ENCODE data around the gene WFIKKN1. TPM values are rescaled to one million over a fixed set of nuclear protein-coding genes. Genes with fewer than 3 reads are reported as not detected.

The WFIKKN1 gene
- total RNA-seq, 1 experiment from 2014 or later, result 12.3 TPM

DNA sequence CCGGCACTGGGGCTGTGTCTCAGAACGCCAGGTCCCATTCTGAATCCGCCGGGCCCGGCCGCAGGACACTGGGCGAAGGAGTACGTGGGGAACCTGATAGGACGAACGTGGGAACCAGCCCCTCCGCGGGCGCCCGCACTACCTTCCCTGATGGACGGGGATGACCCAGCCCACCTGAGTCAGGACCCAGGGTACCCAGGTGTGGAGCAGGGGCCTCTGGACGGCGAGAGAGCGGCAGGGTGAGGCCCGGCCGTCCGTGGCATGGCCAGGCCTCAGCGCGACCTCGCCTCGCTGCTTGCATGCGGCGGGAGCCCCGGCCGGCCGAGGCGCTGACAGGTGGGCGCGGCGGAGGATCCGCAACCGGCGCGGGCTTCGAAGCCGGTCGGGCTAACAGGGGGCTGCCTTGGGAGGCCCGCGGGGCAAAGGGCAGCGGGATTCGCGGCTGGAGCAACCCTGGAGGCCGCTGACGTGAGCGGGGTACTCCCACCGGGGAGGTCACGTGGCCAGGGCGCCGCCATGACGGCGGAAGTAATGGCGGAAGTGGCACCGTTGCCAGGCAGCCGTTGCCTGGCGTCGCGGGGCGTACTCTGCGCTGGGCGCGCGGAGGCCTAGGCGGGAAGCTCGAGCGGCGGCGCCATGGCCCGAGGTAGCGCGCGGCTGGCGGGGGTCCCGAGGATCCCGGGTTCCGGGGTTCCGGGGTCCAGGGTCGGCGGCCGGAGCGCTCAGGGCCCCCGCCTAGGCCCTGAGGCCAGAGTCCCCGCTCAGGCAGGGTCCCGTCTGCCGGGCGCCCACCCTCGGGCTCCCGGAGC, 18.2 kb downstream of the WFIKKN1 start, which contains the start of gene WDR90 (continued):
- TF ChIP-seq, protein P1, sequence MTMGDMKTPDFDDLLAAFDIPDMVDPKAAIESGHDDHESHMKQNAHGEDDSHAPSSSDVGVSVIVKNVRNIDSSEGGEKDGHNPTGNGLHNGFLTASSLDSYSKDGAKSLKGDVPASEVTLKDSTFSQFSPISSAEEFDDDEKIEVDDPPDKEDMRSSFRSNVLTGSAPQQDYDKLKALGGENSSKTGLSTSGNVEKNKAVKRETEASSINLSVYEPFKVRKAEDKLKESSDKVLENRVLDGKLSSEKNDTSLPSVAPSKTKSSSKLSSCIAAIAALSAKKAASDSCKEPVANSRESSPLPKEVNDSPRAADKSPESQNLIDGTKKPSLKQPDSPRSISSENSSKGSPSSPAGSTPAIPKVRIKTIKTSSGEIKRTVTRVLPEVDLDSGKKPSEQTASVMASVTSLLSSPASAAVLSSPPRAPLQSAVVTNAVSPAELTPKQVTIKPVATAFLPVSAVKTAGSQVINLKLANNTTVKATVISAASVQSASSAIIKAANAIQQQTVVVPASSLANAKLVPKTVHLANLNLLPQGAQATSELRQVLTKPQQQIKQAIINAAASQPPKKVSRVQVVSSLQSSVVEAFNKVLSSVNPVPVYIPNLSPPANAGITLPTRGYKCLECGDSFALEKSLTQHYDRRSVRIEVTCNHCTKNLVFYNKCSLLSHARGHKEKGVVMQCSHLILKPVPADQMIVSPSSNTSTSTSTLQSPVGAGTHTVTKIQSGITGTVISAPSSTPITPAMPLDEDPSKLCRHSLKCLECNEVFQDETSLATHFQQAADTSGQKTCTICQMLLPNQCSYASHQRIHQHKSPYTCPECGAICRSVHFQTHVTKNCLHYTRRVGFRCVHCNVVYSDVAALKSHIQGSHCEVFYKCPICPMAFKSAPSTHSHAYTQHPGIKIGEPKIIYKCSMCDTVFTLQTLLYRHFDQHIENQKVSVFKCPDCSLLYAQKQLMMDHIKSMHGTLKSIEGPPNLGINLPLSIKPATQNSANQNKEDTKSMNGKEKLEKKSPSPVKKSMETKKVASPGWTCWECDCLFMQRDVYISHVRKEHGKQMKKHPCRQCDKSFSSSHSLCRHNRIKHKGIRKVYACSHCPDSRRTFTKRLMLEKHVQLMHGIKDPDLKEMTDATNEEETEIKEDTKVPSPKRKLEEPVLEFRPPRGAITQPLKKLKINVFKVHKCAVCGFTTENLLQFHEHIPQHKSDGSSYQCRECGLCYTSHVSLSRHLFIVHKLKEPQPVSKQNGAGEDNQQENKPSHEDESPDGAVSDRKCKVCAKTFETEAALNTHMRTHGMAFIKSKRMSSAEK (CRISPR knock-in tag; IDR thresholded peaks at IDR 0.05; ENCODE audit: borderline replicate concordance), result peak; percentile 74; the same call in 1 of the 2 replicates
- TF ChIP-seq, protein P2, sequence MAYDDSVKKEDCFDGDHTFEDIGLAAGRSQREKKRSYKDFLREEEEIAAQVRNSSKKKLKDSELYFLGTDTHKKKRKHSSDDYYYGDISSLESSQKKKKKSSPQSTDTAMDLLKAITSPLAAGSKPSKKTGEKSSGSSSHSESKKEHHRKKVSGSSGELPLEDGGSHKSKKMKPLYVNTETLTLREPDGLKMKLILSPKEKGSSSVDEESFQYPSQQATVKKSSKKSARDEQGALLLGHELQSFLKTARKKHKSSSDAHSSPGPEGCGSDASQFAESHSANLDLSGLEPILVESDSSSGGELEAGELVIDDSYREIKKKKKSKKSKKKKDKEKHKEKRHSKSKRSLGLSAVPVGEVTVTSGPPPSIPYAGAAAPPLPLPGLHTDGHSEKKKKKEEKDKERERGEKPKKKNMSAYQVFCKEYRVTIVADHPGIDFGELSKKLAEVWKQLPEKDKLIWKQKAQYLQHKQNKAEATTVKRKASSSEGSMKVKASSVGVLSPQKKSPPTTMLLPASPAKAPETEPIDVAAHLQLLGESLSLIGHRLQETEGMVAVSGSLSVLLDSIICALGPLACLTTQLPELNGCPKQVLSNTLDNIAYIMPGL (CRISPR knock-in tag; IDR thresholded peaks at IDR 0.05), result peak; percentile 46; the same call in 1 of the 2 replicates
- TF ChIP-seq, protein P3, sequence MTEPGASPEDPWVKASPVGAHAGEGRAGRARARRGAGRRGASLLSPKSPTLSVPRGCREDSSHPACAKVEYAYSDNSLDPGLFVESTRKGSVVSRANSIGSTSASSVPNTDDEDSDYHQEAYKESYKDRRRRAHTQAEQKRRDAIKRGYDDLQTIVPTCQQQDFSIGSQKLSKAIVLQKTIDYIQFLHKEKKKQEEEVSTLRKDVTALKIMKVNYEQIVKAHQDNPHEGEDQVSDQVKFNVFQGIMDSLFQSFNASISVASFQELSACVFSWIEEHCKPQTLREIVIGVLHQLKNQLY (CRISPR knock-in tag; IDR thresholded peaks at IDR 0.05), result peak; percentile 90; the same call in 1 of the 2 replicates
- TF ChIP-seq, protein P4, sequence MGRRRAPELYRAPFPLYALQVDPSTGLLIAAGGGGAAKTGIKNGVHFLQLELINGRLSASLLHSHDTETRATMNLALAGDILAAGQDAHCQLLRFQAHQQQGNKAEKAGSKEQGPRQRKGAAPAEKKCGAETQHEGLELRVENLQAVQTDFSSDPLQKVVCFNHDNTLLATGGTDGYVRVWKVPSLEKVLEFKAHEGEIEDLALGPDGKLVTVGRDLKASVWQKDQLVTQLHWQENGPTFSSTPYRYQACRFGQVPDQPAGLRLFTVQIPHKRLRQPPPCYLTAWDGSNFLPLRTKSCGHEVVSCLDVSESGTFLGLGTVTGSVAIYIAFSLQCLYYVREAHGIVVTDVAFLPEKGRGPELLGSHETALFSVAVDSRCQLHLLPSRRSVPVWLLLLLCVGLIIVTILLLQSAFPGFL (CRISPR knock-in tag; IDR thresholded peaks at IDR 0.05; ENCODE audit: borderline replicate concordance), result no peak
- TF ChIP-seq TCF7 (CRISPR knock-in tag; IDR thresholded peaks at IDR 0.05; ENCODE audit: low read depth) (no peak), KAT7 (CRISPR knock-in tag; IDR thresholded peaks at IDR 0.05; ENCODE audit: borderline replicate concordance) (no peak), ZNF219 (CRISPR knock-in tag; IDR thresholded peaks at IDR 0.05; ENCODE audit: borderline replicate concordance) (no peak), ELF4 (CRISPR knock-in tag; IDR thresholded peaks at IDR 0.05; ENCODE audit: low read depth) (peak; percentile 72; the same call in 1 of the 2 replicates), TEAD1 (CRISPR knock-in tag; IDR thresholded peaks at IDR 0.05) (peak; percentile 82; the same call in 1 of the 2 replicates), ZNF263 (CRISPR knock-in tag; IDR thresholded peaks at IDR 0.05; ENCODE audit: low read depth) (no peak), EMX1 (CRISPR knock-in tag; IDR thresholded peaks at IDR 0.05) (peak; percentile 60; the same call in 1 of the 2 replicates), MYBL2 (CRISPR knock-in tag; IDR thresholded peaks at IDR 0.05) (peak; percentile 43; the same call in 1 of the 2 replicates), FOXJ3 (CRISPR knock-in tag; IDR thresholded peaks at IDR 0.05; ENCODE audit: borderline replicate concordance) (no peak), GABPB1 (CRISPR knock-in tag; IDR thresholded peaks at IDR 0.05) (peak; percentile 83), ZNF121 (CRISPR knock-in tag; IDR thresholded peaks at IDR 0.05) (no peak)
- TF ChIP-seq, protein P5, sequence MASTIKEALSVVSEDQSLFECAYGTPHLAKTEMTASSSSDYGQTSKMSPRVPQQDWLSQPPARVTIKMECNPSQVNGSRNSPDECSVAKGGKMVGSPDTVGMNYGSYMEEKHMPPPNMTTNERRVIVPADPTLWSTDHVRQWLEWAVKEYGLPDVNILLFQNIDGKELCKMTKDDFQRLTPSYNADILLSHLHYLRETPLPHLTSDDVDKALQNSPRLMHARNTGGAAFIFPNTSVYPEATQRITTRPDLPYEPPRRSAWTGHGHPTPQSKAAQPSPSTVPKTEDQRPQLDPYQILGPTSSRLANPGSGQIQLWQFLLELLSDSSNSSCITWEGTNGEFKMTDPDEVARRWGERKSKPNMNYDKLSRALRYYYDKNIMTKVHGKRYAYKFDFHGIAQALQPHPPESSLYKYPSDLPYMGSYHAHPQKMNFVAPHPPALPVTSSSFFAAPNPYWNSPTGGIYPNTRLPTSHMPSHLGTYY (CRISPR knock-in tag; IDR thresholded peaks at IDR 0.05), result no peak
- TF ChIP-seq, protein P6, sequence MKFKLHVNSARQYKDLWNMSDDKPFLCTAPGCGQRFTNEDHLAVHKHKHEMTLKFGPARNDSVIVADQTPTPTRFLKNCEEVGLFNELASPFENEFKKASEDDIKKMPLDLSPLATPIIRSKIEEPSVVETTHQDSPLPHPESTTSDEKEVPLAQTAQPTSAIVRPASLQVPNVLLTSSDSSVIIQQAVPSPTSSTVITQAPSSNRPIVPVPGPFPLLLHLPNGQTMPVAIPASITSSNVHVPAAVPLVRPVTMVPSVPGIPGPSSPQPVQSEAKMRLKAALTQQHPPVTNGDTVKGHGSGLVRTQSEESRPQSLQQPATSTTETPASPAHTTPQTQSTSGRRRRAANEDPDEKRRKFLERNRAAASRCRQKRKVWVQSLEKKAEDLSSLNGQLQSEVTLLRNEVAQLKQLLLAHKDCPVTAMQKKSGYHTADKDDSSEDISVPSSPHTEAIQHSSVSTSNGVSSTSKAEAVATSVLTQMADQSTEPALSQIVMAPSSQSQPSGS (CRISPR knock-in tag; IDR thresholded peaks at IDR 0.05; ENCODE audit: borderline replicate concordance, low read depth), result peak; percentile 57; the same call in 1 of the 2 replicates
- TF ChIP-seq, protein P7, sequence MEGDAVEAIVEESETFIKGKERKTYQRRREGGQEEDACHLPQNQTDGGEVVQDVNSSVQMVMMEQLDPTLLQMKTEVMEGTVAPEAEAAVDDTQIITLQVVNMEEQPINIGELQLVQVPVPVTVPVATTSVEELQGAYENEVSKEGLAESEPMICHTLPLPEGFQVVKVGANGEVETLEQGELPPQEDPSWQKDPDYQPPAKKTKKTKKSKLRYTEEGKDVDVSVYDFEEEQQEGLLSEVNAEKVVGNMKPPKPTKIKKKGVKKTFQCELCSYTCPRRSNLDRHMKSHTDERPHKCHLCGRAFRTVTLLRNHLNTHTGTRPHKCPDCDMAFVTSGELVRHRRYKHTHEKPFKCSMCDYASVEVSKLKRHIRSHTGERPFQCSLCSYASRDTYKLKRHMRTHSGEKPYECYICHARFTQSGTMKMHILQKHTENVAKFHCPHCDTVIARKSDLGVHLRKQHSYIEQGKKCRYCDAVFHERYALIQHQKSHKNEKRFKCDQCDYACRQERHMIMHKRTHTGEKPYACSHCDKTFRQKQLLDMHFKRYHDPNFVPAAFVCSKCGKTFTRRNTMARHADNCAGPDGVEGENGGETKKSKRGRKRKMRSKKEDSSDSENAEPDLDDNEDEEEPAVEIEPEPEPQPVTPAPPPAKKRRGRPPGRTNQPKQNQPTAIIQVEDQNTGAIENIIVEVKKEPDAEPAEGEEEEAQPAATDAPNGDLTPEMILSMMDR (IDR thresholded peaks at IDR 0.05), result no peak
- TF ChIP-seq, protein P8, sequence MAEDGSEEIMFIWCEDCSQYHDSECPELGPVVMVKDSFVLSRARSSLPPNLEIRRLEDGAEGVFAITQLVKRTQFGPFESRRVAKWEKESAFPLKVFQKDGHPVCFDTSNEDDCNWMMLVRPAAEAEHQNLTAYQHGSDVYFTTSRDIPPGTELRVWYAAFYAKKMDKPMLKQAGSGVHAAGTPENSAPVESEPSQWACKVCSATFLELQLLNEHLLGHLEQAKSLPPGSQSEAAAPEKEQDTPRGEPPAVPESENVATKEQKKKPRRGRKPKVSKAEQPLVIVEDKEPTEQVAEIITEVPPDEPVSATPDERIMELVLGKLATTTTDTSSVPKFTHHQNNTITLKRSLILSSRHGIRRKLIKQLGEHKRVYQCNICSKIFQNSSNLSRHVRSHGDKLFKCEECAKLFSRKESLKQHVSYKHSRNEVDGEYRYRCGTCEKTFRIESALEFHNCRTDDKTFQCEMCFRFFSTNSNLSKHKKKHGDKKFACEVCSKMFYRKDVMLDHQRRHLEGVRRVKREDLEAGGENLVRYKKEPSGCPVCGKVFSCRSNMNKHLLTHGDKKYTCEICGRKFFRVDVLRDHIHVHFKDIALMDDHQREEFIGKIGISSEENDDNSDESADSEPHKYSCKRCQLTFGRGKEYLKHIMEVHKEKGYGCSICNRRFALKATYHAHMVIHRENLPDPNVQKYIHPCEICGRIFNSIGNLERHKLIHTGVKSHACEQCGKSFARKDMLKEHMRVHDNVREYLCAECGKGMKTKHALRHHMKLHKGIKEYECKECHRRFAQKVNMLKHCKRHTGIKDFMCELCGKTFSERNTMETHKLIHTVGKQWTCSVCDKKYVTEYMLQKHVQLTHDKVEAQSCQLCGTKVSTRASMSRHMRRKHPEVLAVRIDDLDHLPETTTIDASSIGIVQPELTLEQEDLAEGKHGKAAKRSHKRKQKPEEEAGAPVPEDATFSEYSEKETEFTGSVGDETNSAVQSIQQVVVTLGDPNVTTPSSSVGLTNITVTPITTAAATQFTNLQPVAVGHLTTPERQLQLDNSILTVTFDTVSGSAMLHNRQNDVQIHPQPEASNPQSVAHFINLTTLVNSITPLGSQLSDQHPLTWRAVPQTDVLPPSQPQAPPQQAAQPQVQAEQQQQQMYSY (CRISPR knock-in tag; IDR thresholded peaks at IDR 0.05), result no peak
